Stomach (tissue), 4 donors: ENCODE measurements around the gene ZNF581.

Experiments used
- CTCF ChIP-seq, 7 experiments: fragments of 450-650 bp in 4 of 7; fragments of 200-600 bp in 3 of 7; sonication (generic) in 3 of 7; IDR thresholded peaks; one replicate each; pipeline ENCODE4 v1.5.1; 2016 to 2019; ENCODE audit warnings: antibody characterized with exemption in 7 of 7, control low read depth in 2 of 7, mild to moderate bottlenecking in 1 of 7
- POLR2AphosphoS5 ChIP-seq, 3 donors: sonication (generic); formaldehyde crosslinking; IDR thresholded peaks; one replicate each; pipeline ENCODE4 v1.6.1; 2016; ENCODE audit warnings: antibody characterized with exemption in 3 of 3

- TF ChIP-seq CTCF (IDR thresholded peaks at IDR 0.05) = no peak
- TF ChIP-seq POLR2AphosphoS5 (IDR thresholded peaks at IDR 0.05) = peak in 2 of 3 donors; percentile 68 to 83
Measured at GRCh38 chr19:55654868-55655647, 11.6 kb downstream of the ZNF581 start, which contains the start of gene U2AF2.
